Measurements from ENCODE around the gene BHLHE23.

GRCh38 chr20:63045401-63045800 is 38.6 kb upstream of the BHLHE23 start:
- TF ChIP-seq EZH2phosphoT487 (IDR thresholded peaks at IDR 0.05; ENCODE audit: borderline replicate concordance, low read depth, low read length) (no peak), CTCF (conservative IDR thresholded peaks at IDR 0.05; ENCODE audit: low read length) (no peak)

Measured in OCI-LY7 (cell line).